Stimulated activated CD4-positive, alpha-beta T cell treated with anti-CD3 and anti-CD28 coated beads, Interleukin-4, amount 100 ng/mL, for 48 hours (primary cell): ENCODE measurements around the gene CCR3.

Experiments
- DNase-seq, 2 donors: peaks; one replicate each; pipeline ENCODE4 v3.0.0-alpha.2; 2020; ENCODE audit warnings: low read depth in 2 of 2

Gene CCR3

DNA sequence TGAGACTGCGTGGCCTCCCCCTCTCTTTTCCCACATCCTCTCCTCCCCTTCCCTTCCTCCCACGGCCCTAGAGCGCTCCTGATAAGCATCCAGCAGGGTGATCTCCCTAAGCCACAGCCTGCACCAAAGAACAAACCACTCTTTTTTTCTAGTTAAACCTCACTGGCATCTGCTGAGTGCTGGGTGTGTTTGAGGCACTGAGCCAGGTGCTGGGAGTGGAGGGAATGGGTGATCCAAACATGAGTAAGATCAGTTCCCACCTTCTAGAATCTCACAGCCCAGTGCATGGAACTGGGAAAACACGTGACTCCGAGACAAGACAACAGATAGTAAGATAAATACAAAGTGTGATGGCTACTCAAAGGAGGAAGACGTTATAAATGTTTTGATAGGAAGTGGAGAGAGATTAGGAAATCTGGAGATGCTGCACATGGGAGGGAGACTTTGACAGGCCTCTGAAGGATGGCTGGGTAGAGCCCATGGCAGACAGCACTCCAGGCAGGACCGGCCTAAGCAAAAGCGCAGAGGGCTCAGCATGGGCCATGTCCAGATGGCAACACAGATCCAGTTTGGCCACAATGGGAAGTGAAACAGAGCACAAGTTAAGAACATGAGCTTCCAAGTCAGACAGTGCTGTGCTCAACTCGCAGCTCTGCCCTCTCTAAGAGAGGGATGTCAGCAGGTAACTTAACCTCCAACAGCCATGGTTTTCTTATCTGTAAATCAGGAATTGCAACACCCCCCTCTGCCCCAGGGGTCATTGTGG is 55.6 kb downstream of the CCR3 start:
- no peak for DNase-seq

DNA sequence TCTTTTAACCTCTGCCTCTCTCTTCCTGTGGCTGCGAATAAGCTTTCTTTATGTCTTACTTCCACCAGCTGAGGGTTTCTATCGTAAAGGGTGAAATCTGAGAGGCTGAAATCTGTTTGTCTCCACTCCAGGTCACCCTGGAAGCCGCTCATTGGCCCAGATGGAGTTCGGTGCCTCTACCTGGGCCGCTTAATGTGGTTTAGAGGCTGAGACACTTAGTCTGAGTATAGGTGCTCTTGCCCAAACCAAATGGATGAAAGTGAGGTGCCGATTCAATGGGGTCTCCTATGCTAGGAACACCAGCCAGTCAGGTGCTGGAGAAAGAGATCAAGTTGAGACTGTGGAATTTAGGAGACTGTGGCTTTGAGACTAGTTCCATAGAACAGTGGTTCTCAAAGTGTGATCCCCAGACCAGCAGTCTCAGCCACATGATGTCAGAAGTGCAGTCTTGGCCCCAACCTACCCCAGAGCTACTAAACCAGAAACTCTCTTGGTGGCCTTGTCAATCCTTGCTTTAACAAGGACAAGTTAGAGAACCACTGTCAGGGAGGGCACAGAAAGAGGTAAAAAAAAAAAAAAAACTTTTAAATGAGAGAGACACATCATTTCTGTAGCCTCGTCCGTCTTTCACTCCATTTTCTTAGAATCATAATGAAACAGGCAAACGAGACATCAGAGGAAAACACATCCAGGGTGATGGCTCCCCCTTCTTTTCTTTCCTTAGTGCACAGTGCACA is 56.8 kb downstream of the CCR3 start:
- DNase-seq, result peak in 1 of 2 donors; percentile 45

DNA sequence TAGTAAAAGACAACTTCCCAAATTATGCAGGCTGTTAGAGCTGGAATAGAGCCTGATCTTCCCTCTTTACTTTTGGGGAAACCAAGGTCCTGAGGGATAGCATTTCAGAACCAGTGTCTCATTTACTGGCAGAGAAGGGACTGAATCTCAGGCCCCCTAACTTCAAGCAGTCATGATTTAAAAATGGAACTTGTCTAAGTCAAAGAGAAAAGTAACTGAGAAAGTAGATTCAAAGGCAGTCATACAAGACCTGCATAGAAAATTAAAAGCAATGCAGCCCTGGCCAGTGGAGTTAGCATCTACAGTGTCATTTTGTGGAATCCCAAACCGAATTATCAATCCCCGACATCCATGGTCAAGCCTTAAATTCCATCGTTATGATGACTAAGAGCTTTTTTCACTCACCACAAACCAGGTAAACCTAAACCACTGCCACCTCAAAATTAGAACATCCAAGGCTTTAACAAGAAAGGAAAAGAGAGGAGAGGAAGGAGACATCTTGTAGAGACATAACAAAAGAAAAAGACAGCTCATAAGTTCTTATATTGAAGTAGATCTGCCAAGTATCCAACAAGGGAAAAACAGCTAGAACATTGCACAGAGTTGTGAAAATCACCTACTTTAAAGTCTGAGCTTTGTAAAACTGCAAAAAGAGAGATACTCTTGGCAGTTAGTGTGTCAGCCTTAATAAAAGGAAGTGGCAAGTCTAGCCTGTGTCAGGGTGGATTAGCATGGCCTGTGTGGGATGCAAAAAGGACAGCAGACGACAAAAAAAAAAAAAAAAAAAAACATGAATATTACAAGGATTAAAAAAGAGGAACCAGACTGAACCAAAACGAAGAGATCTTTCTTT is 57.6 kb downstream of the CCR3 start:
- DNase-seq, result no peak

GRCh38 chr3:46300461-46300789 is 58.2 kb downstream of the CCR3 start:
- DNase-seq, result no peak

DNA sequence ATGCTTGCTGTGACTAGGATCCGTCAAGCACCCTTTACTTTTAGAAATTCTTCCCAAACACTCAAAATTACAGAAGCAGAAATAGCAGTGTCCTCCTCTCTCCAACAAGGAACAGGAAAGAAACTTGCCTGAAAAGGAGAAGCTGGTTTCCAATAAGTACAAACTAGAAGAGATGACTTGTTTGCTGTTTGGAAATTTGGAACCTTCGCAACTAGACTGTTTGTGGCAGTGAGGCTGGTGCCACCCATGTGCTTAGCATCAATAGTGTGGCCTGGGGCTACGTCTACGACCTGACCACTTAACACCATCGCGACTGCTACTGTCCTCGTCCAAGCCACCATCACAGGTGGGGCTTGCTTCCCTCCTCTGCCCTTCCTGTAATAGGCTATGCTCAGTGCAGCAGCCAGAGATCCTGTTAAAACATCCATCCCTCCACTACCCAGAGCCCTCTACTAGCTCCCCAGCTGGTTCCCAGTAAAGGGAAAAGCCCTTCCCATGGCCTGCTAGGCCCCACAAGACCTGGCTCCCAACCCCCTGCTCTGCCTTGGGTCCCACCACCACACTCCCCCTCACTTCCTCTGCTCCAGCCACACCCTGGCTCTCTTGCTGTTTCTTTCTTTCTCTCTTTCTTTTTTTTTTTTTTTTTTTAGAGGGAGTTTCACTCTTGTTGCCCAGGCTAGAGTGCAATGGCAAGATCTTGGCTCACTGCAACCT is 59.0 kb downstream of the CCR3 start:
- DNase-seq, result no peak

- no peak for DNase-seq
Observed at GRCh38 chr3:46303240-46303639, 61.0 kb downstream of the CCR3 start.

- DNase-seq, result no peak
Observed at GRCh38 chr3:46304739-46305138, 62.5 kb downstream of the CCR3 start.

DNA sequence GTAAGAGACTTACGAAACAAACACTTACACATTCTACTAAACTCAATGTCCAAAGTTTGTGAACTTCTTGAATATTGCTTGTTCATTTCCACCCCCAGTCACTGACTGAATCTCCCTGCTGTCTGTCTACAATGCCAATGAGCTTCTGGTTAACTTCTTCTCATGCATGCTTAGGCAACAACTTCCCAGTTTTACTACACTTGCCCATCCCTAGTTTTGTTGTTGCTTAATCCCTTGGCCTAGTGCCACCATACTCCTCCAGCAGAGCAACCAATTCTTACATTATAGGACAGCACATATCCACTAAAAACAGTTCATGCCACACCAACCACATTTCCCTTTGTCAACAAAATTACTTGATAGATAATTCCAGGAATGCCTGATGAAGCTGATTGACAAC is 70.7 kb downstream of the CCR3 start:
- no peak for DNase-seq

GRCh38 chr3:46314517-46314916 is 72.3 kb downstream of the CCR3 start:
- no peak for DNase-seq

DNA sequence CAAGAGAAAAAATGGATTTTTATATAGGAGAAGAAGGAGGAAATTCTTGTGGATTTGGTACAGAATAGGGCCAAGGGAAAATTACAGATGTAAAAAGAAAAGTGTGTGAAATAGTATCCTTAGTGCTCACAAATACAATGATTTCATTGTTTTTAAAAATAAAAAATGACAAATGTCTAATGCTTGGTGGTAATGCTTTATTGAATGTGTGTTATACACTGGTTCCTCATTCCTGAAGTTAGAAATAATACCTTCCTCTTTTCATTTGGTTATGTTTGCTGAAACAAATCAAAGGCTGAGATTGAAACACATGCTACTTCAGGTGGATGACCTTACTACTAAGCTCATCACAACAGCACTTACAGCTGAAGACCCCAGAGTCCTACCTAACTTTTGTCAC is 73.9 kb downstream of the CCR3 start:
- no peak for DNase-seq
